Retinal pigment epithelial cell (primary cell): Measurements from ENCODE around the gene NHLRC4.
A peak's percentile ranks its signal among the peaks of the same experiment; 100 is the strongest.

Source experiments
- DNase-seq: peaks from one replicate; pipeline ENCODE4 v3.0.0-alpha.2; 2010; ENCODE audit warnings: low read depth
- H3K4me3 ChIP-seq: 2 replicates; pipeline ENCODE4 v1.5.1; 2011; ENCODE audit warnings: mild to moderate bottlenecking, low read length, control low read depth, moderate library complexity
- TF ChIP-seq, protein P1 (sequence below): conservative IDR thresholded peaks from 2 replicates; pipeline ENCODE4 v1.5.1; 2011; ENCODE audit warnings: low read depth, low read length, control low read depth, inconsistent platforms

NHLRC4 gene

DNA sequence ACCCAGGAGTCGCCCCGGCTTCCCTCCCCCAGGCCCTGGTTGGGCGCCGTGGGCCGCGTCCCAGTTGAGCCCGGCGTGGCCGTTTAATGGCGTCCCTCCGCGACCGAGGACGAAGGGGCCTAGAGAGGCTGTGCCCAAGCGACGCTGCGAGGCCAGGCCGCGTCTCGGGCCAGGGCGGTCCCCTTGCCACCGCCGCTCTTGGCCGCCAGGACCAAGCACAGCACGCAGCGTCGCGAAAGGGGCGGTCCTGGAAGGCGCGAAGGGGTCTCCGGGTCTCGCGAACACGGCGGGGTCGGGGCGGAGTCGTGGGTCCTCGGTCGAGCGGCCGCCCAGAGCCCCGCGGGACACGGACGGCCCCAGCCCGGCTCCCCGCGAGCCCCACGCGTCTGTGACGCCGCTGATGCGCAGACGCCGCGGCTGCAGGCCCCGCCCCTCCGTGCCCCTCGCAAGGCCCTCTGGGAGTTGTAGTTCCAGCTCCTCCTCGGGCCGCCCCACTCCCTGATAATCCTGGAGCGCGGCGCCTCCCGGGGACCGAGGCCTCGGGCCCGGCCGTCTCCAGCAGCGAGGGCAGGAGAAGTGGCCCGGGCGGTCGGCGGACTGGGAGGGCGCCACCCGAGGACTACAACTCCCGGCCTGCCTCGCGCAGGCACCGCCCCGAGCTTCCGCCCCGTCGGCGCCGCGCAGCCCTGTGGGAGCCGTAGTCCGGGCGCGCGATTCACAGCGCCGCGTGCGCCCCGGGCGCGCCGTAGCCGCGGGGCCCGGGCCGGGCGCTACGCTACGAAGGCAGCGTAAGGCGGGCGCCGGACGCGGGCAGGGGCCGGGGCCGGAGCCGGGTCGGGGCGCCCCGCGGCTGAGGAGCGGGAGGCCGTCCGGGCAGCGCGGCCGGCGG is 39.5 kb upstream of the NHLRC4 start, which contains the start of gene CAPN15:
Gene CAPN15, plus strand, starts transcription at position 698 of the 889 bp plus-strand sequence. CDS start 19,127 bp downstream, outside the sequence.
- TF ChIP-seq, protein P1, sequence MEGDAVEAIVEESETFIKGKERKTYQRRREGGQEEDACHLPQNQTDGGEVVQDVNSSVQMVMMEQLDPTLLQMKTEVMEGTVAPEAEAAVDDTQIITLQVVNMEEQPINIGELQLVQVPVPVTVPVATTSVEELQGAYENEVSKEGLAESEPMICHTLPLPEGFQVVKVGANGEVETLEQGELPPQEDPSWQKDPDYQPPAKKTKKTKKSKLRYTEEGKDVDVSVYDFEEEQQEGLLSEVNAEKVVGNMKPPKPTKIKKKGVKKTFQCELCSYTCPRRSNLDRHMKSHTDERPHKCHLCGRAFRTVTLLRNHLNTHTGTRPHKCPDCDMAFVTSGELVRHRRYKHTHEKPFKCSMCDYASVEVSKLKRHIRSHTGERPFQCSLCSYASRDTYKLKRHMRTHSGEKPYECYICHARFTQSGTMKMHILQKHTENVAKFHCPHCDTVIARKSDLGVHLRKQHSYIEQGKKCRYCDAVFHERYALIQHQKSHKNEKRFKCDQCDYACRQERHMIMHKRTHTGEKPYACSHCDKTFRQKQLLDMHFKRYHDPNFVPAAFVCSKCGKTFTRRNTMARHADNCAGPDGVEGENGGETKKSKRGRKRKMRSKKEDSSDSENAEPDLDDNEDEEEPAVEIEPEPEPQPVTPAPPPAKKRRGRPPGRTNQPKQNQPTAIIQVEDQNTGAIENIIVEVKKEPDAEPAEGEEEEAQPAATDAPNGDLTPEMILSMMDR = no peak
- peak; percentile 59 for DNase-seq
- peak within 1 kb of the TSS; percentile 68 for H3K4me3 ChIP-seq

DNA sequence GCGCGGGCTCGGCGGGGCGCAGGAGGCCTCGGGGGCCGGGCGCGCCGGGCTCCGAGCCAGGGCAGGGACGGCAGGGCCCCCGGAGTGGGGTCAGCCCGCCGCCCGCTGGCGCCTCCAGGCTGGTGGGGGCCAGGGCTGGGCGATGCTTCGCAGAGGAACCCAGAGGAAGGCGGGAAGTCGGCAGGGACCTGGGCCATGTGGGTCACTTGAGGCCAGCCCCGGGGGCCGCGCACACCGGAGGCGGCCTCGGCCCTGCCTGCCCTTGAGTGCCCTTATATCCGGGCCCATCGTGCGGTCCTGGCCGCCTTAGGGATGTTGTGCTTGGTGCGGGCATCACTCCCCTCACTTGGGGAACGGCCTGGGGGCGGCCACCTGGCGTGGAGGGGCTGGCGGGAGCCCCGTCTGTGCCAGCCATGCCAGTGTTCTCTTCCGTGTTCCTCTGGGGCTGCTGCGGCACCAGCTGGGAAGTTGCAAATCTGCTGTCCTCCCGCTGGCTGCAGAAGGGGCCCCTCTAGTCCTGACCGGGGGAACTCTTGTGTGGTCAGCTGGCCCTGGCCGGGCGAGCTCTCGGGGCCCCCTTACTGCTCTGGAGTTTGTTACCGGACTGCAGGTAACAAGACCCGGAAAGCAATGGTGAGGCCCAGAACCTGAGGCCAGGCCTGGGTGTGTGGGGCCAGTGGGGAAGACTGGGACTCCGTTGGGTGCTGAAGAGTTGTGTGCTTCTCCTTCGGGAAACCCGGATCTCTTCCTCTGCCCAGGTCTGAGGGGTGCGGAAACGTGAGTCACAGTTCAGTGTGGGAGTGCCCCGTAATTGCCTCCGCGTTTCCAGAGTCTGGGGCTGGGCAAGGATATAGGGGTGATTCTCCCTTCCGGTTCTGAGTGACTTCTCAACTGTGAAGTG is 38.4 kb upstream of the NHLRC4 start:
- peak overlapping the region; percentile 68 for H3K4me3 ChIP-seq
- TF ChIP-seq, protein P1 = no peak
- no peak for DNase-seq

DNA sequence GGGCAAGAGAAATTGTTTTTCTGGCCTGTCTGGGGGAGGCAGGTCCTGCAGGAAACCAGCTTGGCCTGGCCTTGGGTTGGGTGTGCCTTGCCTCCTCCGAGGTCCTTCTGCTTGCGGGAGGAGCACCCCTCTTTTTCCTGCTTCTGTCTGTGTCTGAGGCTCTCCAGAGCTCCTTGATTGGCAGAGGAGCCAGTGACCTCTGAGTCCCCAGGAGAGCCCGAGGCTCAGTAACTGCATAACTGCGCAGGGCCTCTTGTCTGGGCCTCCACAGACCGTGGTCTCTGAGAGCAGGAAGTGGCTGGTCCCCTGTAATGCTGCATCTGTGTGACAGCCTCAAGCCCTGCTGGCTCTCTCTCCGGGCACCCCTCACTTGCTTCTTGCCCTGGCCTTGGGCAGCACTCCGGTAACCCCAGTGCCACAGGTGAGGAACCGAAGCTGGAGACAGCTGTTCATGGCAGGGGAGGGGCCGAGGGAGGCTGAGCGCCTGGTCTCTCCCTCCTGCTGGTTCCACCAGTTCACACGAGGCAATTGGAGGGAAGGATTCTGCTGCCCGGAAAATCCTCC is 37.7 kb upstream of the NHLRC4 start:
- no peak for DNase-seq
- TF ChIP-seq, protein P1 = no peak

DNA sequence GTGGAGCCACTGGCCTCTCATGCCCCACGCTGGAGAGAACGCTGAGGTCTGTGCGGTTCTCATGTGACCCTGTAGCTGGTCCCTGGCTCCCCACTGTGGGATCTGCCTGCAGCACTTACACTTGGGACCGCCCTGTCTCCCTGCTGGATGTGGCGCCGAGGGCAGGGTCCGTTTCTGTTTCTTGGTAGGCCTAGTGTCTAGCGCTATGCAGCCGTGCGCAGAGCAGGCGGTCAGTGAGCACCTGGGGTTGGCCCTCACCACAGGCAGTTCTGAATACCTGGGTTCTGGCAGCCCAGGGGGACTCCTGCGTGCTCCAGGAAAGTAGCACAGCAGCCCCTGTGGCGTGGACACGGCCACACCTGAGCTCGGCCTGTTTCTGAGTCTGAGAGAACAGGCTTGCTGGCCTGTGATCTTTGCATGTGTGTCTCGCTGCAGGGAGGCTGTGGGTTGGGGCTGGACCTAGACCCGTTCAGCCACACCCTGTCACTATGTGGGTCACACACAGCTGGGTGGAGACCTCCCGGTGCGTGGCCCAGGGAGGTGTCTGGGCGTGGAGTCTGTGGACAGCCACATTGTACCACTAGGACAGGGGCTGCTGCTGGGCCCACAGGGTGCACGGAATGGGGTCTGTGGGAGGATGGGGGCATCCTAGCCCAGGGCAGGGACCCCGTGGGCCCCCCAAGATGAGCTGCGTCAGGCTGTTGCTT is 36.5 kb upstream of the NHLRC4 start:
- TF ChIP-seq, protein P1 = no peak
- H3K4me3 ChIP-seq = no peak overlapping the region
- DNase-seq = no peak

More for the DNA sequence above, 37.7 kb upstream of the NHLRC4 start:
- H3K4me3 ChIP-seq = peak overlapping the region; percentile 68

DNA sequence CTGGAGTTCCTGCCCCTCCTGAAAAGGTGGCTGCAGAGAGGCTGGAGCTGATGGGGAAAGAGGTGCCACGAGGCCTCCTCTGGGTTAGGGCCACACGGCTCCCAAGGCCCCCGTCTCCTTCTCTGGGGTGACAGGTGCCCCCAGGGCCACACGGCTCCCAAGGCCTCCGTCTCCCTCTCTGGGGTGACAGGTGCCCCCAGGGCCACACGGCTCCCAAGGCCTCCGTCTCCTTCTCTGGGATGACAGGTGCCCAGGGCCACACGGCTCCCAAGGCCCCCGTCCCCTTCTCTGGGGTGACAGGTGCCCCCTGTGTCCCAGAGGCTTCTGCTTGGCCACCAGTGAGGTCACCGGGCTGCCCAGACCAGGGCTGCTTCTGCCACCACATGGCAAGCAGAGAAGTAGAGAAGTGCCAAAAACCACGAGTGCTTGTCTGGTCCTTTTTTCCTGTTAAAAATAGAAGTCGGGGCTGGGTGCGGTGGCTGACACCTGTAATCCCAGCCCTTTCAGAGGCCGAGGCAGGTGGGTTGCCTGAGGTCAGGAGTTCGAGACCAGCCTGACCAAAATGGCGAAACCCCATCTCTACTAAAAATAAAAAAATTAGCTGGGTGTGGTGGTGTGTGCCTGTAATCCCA is 35.2 kb upstream of the NHLRC4 start:
- TF ChIP-seq, protein P1 = no peak
- no peak overlapping the region for H3K4me3 ChIP-seq
- no peak for DNase-seq

DNA sequence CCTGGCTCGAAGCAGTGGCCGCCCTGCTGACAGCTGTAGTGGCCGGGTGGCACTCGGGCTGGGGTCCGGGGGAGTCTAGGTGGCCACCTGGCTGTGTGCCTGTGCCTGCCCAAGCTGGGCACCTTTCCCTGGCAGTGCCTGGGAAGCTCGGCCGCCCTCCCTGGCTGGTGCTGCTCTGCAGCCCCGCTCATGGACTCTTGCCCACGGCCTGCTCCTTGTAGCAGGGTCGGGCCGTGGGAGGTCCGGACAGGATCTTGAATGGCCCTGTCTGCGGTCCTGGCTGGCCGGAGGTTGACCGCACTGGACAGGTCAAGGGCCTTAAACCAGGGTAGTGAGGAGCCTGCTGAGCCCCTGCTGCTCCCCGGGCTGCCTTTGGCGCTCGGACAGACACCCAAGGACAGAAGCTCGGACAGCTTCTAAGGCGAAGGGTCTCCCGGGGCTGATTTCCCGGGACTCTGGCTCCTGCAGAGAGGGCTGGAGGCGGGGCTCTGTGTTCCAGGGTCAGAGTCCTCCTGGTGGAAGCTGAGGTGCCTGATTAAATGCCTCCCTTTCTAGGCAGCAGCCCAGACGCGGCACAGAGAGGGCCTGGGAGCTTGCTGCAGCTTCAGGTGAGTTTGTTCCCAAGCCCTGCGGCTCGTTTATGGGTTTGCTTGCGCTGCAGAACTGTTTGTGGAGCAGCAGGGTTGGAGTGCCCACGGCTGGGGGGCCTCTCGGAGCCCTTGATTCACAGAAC is 33.2 kb upstream of the NHLRC4 start:
- TF ChIP-seq, protein P1 = no peak
- no peak for DNase-seq
- no peak overlapping the region for H3K4me3 ChIP-seq
